Measurements from ENCODE around the gene TRIM67. TPM values are rescaled to one million over a fixed set of nuclear protein-coding genes. Genes with fewer than 3 reads are reported as not detected.

TRIM67 gene
- total and polyA plus RNA-seq, 9 of the 15 experiments (the other 6 are each of a cell fraction or from before 2014, with no cell fraction given): 0.04 to 0.60 (median 0.31) TPM

GRCh38 chr1:231192620-231193163 is 30.8 kb downstream of the TRIM67 start:
- H3K36me3 ChIP-seq (ENCODE audit: control insufficient read depth, insufficient read depth, low read length): no peaks in the 10 kb centered on the region
- H3K79me2 ChIP-seq (ENCODE audit: control insufficient read depth, insufficient read depth, low read length): no peaks in the 10 kb centered on the region
- no peak overlapping the region for H3K27ac ChIP-seq (ENCODE audit: extremely low read depth, low read depth, low read length)
- 28% methylated on average over 12 of the region's 12 CpGs for WGBS (ENCODE audit: insufficient coverage, low coverage, missing lambda C conversion rate)
- intact Hi-C loops (cut with micrococcal nuclease) (no loop called here), in situ Hi-C loops (cut with MboI) (no loop called here)
- H3K4me1 ChIP-seq (replicated peaks in 1 of 2; ENCODE audit: control insufficient read depth in 2 of 2, insufficient read depth in 2 of 2, low read length in 2 of 2): peaks cover 5 to 19% of the 10 kb centered on the region in 2 experiments; a peak in 4 of 5 replicates
- ChIA-PET CTCF (ENCODE audit: low intra/inter-chr PET ratio) (no interaction called here), POLR2A (interaction anchor here (0.8 to 1.7 kb wide), 3 partner anchors 8 to 15 kb away, joined by 3 read pairs; no protein-coding TSS in a partner anchor)
- H4K20me1 ChIP-seq (replicated peaks; ENCODE audit: control insufficient read depth, insufficient read depth, low read length): peaks cover 9% of the 10 kb centered on the region; the same call in 1 of the 2 replicates
- FAIRE-seq (no peak), ATAC-seq (no peak), DNase-seq (ENCODE audit: extremely low read depth in 1 of 4, low spot score in 3 of 4) (peak in 1 of 4 experiments; percentile 22)
- no peaks in the 10 kb centered on the region for H3K9me3 ChIP-seq (replicated peaks; ENCODE audit: control insufficient read depth, insufficient read depth, low read depth, low read length)
- H3K9me1 ChIP-seq (ENCODE audit: control insufficient read depth, insufficient read depth, low read length): no peaks in the 10 kb centered on the region
- no peak overlapping the region for H2AFZ ChIP-seq (ENCODE audit: low read depth, low read length)
- H3K27me3 ChIP-seq (ENCODE audit: control insufficient read depth in 2 of 2, insufficient read depth in 2 of 2, low read length in 2 of 2): peaks cover 18 to 46% of the 10 kb centered on the region in 2 experiments; a peak in 4 of 5 replicates
- H3K4me3 ChIP-seq: no peak overlapping the region
- BruUV-seq (replicated peaks): no TSS peak
- H3K4me2 ChIP-seq (ENCODE audit: insufficient read depth, low read length): no peak overlapping the region
- peak overlapping the region in 1 of 2 experiments; percentile 49; a peak in 1 of 4 replicates for H3K9ac ChIP-seq (ENCODE audit: insufficient read depth in 1 of 2, low read depth in 2 of 2, low read length in 2 of 2)
- TF ChIP-seq MGA (IDR thresholded peaks at IDR 0.05): peak; percentile 52; the same call in 1 of the 2 replicates
- TF ChIP-seq NFIC (IDR thresholded peaks at IDR 0.05): peak; percentile 55; the same call in 1 of the 2 replicates
- no peak for TF ChIP-seq BHLHE40 (IDR thresholded peaks at IDR 0.05; ENCODE audit: low read length)
- peak; percentile 23; the same call in 1 of the 2 replicates for TF ChIP-seq NR4A1 (CRISPR knock-in tag; IDR thresholded peaks at IDR 0.05)
- no peak for TF ChIP-seq NR4A1 (tag; IDR thresholded peaks at IDR 0.05)
- TF ChIP-seq PRDM10 (IDR thresholded peaks at IDR 0.05; ENCODE audit: partially characterized antibody): no peak
- 0 out of 2 replicates have a peak, but pooled peaks have one; percentile 33 for TF ChIP-seq L3MBTL2 (IDR thresholded peaks at IDR 0.05)

Measured in K562 (cell line).